H9 (cell line): ENCODE measurements around the gene GALNT13. TPM values are rescaled to one million over a fixed set of nuclear protein-coding genes. Genes with fewer than 3 reads are reported as not detected.

ENCODE experiments used
- DNase-seq: peaks from one replicate; pipeline ENCODE4 v3.0.0-alpha.2; 2017
- H2AFZ ChIP-seq: one replicate; pipeline ENCODE4 v1.6.1; 2013; ENCODE audit warnings: mild to moderate bottlenecking, low read length, control low read depth, moderate library complexity
- H2AK5ac ChIP-seq: 2 replicates; pipeline ENCODE4 v1.6.1; 2013; ENCODE audit warnings: low read length, control low read depth, mixed read lengths; ENCODE audit not compliant: insufficient read length
- H2BK120ac ChIP-seq: one replicate; pipeline ENCODE4 v1.6.1; 2013; ENCODE audit warnings: low read depth, mild to moderate bottlenecking, low read length, control low read depth, inconsistent platforms; ENCODE audit not compliant: poor library complexity, severe bottlenecking
- H2BK12ac ChIP-seq: 2 replicates; pipeline ENCODE4 v1.6.1; 2013; ENCODE audit warnings: low read length, control low read depth, mixed read lengths, low read depth; ENCODE audit not compliant: insufficient read length
- H2BK15ac ChIP-seq: 2 replicates; pipeline ENCODE4 v1.6.1; 2013; ENCODE audit warnings: low read depth, low read length, control low read depth
- H2BK20ac ChIP-seq: one replicate; pipeline ENCODE4 v1.6.1; 2013; ENCODE audit warnings: low read depth, mild to moderate bottlenecking, low read length, control low read depth, inconsistent platforms; ENCODE audit not compliant: poor library complexity, severe bottlenecking
- H2BK5ac ChIP-seq: 2 replicates; pipeline ENCODE4 v1.6.1; 2013; ENCODE audit warnings: low read length, control low read depth, mixed read lengths; ENCODE audit not compliant: insufficient read length
- H3K14ac ChIP-seq: 2 replicates; pipeline ENCODE4 v1.6.1; 2013; ENCODE audit warnings: low read length, control low read depth; ENCODE audit not compliant: insufficient read depth
- H3K18ac ChIP-seq: 2 replicates; pipeline ENCODE4 v1.6.1; 2013; ENCODE audit warnings: low read depth, mild to moderate bottlenecking, mixed read lengths, low read length, control low read depth; ENCODE audit not compliant: insufficient read length
- H3K23ac ChIP-seq: 2 replicates; pipeline ENCODE4 v1.6.1; 2013; ENCODE audit warnings: low read length, control low read depth, mixed read lengths, low read depth; ENCODE audit not compliant: insufficient read length
- H3K23me2 ChIP-seq: 2 replicates; pipeline ENCODE4 v1.6.1; 2013; ENCODE audit warnings: low read depth, mild to moderate bottlenecking, mixed read lengths, low read length, control low read depth; ENCODE audit not compliant: insufficient read length, poor library complexity, severe bottlenecking
- H3K27ac ChIP-seq: 2 replicates; pipeline ENCODE4 v1.5.1; 2013; ENCODE audit warnings: low read length, control low read depth, mixed read lengths, low read depth; ENCODE audit not compliant: insufficient read length
- H3K27me3 ChIP-seq: 2 replicates; pipeline ENCODE4 v1.6.1; 2013; ENCODE audit warnings: low read length, control low read depth, inconsistent platforms; ENCODE audit not compliant: insufficient read depth
- H3K4ac ChIP-seq: 2 replicates; pipeline ENCODE4 v1.6.1; 2013; ENCODE audit warnings: low read depth, mild to moderate bottlenecking, control low read depth, inconsistent platforms, low read length, moderate library complexity
- H3K4me1 ChIP-seq: 2 replicates; pipeline ENCODE4 v1.6.1; 2013; ENCODE audit warnings: low read length, control low read depth, inconsistent platforms; ENCODE audit not compliant: insufficient read depth
- H3K4me2 ChIP-seq: 2 replicates; pipeline ENCODE4 v1.6.1; 2013; ENCODE audit warnings: low read length, control low read depth, mixed read lengths; ENCODE audit not compliant: insufficient read length, insufficient read depth
- H3K56ac ChIP-seq: 2 replicates; pipeline ENCODE4 v1.6.1; 2013; ENCODE audit warnings: low read depth, mild to moderate bottlenecking, mixed read lengths, low read length, control low read depth; ENCODE audit not compliant: insufficient read length
- H3K79me1 ChIP-seq: 2 replicates; pipeline ENCODE4 v1.6.1; 2013; ENCODE audit warnings: low read depth, mild to moderate bottlenecking, moderate library complexity, low read length, control low read depth, inconsistent platforms; ENCODE audit not compliant: insufficient read depth, poor library complexity, severe bottlenecking
- H3K79me2 ChIP-seq: 2 replicates; pipeline ENCODE4 v1.6.1; 2013; ENCODE audit warnings: low read length, control low read depth, inconsistent platforms; ENCODE audit not compliant: insufficient read depth
- H3K9ac ChIP-seq: 2 replicates; pipeline ENCODE4 v1.6.1; 2013; ENCODE audit warnings: low read length, control low read depth, mixed read lengths; ENCODE audit not compliant: insufficient read length; ENCODE audit errors: extremely low read depth
- H3K9me3 ChIP-seq: one replicate; pipeline ENCODE4 v1.6.1; 2013; ENCODE audit warnings: low read depth, low read length, inconsistent platforms; ENCODE audit not compliant: control insufficient read depth
- H3T11ph ChIP-seq: one replicate; pipeline ENCODE4 v1.6.1; 2013; ENCODE audit warnings: mild to moderate bottlenecking, low read length, control low read depth, inconsistent platforms
- H4K20me1 ChIP-seq: one replicate; pipeline ENCODE4 v1.6.1; 2013; ENCODE audit not compliant: control insufficient read depth, insufficient read length, insufficient read depth
- H4K5ac ChIP-seq: 2 replicates; pipeline ENCODE4 v1.6.1; 2013; ENCODE audit warnings: low read depth, mild to moderate bottlenecking, mixed read lengths, low read length, control low read depth; ENCODE audit not compliant: insufficient read length
- H4K8ac ChIP-seq: replicated peaks from 2 replicates; pipeline ENCODE4 v1.6.1; 2013; ENCODE audit warnings: low read length, control low read depth, mixed read lengths, low read depth; ENCODE audit not compliant: insufficient read length
- H4K91ac ChIP-seq: 2 replicates; pipeline ENCODE4 v1.6.1; 2013; ENCODE audit warnings: low read depth, mild to moderate bottlenecking, moderate library complexity, mixed read lengths, low read length, control low read depth; ENCODE audit not compliant: insufficient read length
- H3K27ac Mint-ChIP-seq, 3 experiments: 2 replicates in 2 of 3; 3 replicates in 1 of 3; pipeline ENCODE4 v1.8.0; 2020 to 2021; ENCODE audit warnings: mixed read lengths in 3 of 3, mild to moderate bottlenecking in 1 of 3, moderate library complexity in 1 of 3
- H3K27me3 Mint-ChIP-seq: 2 replicates; pipeline ENCODE4 v1.8.0; 2021; ENCODE audit warnings: low read depth, mild to moderate bottlenecking, moderate library complexity, mixed read lengths
- H3K36me3 Mint-ChIP-seq, 3 experiments: 2 replicates in 2 of 3; 3 replicates in 1 of 3; pipeline ENCODE4 v1.8.0; 2020 to 2021; ENCODE audit warnings: low read depth in 3 of 3, mixed read lengths in 3 of 3; ENCODE audit not compliant: insufficient read depth in 1 of 3
- H3K4me1 Mint-ChIP-seq, 2 experiments: 2 replicates each; pipeline ENCODE4 v1.8.0; 2020; ENCODE audit warnings: mixed read lengths in 2 of 2
- H3K4me3 Mint-ChIP-seq, 2 experiments: 2 replicates in 1 of 2; 3 replicates in 1 of 2; pipeline ENCODE4 v1.8.0; 2020 to 2021; ENCODE audit warnings: mild to moderate bottlenecking in 2 of 2, mixed read lengths in 2 of 2, moderate library complexity in 1 of 2
- H3K9me3 Mint-ChIP-seq, 2 experiments: 2 replicates in 1 of 2; 3 replicates in 1 of 2; pipeline ENCODE4 v1.8.0; 2020; ENCODE audit warnings: mild to moderate bottlenecking in 2 of 2, mixed read lengths in 2 of 2, moderate library complexity in 1 of 2
- WGBS: extraction: QIAGEN DNeasy Blood & Tissue Kit; methylation state at CpG from one replicate; pipeline ENCODE4 v1.1.7; 2013; ENCODE audit warnings: missing lambda C conversion rate, low lambda C conversion rate, mixed read lengths; ENCODE audit not compliant: insufficient read length; ENCODE audit errors: extremely low coverage; 5-methylcytosine and 5-hydroxymethylcytosine counted together
- total RNA-seq: library from RNA; stranded (reverse); gene quantifications from 2 replicates; pipeline ENCODE4 v1.2.1, GENCODE V29; 2021
- TF ChIP-seq, protein P1 (sequence below): fragments of 200-600 bp; sonication (generic); conservative IDR thresholded peaks from 3 replicates; pipeline ENCODE4 v1.8.0; 2021; ENCODE audit warnings: antibody characterized with exemption, mild to moderate bottlenecking

Gene GALNT13
- total RNA-seq, 1 experiment from 2014 or later: 6.6 TPM

DNA sequence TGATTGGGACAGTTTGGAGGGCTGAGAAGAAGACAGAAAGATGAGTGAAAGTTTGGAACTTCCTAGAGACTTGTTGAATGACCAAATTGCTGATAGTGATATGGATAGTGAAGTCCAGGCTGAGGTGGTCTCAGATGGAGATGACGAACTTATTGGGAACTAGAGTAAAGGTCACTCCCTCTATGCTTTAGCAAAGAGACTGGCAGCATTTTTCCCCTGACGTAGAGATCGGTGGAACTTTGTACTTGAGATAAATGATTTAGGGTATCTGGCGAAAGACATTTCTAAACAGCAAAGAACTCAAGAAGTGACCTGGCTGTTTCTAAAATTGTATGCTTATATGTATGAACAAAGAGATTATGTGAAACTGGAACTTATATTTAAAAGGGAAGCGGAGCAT is 605.6 kb downstream of the GALNT13 start:
- H2AK5ac ChIP-seq: no peak overlapping the region
- H3K23me2 ChIP-seq: no peaks in the 10 kb centered on the region
- H4K91ac ChIP-seq: no peak overlapping the region
- no peak overlapping the region for H2BK5ac ChIP-seq
- no peak for DNase-seq
- no peaks in the 10 kb centered on the region for H3K79me2 ChIP-seq
- no peak overlapping the region for H3K27ac Mint-ChIP-seq
- no peak overlapping the region for H3K4me2 ChIP-seq
- no peak overlapping the region for H3T11ph ChIP-seq
- H3K4me1 ChIP-seq: peaks cover 3% of the 10 kb centered on the region; the same call in 1 of the 2 replicates
- no peaks in the 10 kb centered on the region for H3K9me3 ChIP-seq
- H2BK20ac ChIP-seq: no peak overlapping the region
- no peak overlapping the region for H4K8ac ChIP-seq
- H3K36me3 Mint-ChIP-seq: peaks cover 0 to 11% (median 2%) of the 10 kb centered on the region in 3 experiments; a peak in 1 of 7 replicates
- H3K14ac ChIP-seq: no peak overlapping the region
- H3K9me3 Mint-ChIP-seq: peaks cover 0 to 15% of the 10 kb centered on the region in 2 experiments; a peak in 4 of 5 replicates
- no peak overlapping the region for H4K5ac ChIP-seq
- no peaks in the 10 kb centered on the region for H3K79me1 ChIP-seq
- no peak overlapping the region for H3K9ac ChIP-seq
- WGBS: no CpG with 5 or more reads among the region's 5 CpGs
- H2BK12ac ChIP-seq: no peak overlapping the region
- H2BK15ac ChIP-seq: no peak overlapping the region
- no peak overlapping the region for H3K56ac ChIP-seq
- no peak overlapping the region for H3K4me3 Mint-ChIP-seq
- no peak overlapping the region for H3K27ac ChIP-seq
- no peak overlapping the region for H3K18ac ChIP-seq
- H3K4me1 Mint-ChIP-seq: peaks cover 13 to 16% of the 10 kb centered on the region in 2 experiments
- no peak overlapping the region for H3K4ac ChIP-seq
- H2AFZ ChIP-seq: no peak overlapping the region
- H3K27me3 Mint-ChIP-seq: no peaks in the 10 kb centered on the region
- H2BK120ac ChIP-seq: no peak overlapping the region
- TF ChIP-seq, protein P1, sequence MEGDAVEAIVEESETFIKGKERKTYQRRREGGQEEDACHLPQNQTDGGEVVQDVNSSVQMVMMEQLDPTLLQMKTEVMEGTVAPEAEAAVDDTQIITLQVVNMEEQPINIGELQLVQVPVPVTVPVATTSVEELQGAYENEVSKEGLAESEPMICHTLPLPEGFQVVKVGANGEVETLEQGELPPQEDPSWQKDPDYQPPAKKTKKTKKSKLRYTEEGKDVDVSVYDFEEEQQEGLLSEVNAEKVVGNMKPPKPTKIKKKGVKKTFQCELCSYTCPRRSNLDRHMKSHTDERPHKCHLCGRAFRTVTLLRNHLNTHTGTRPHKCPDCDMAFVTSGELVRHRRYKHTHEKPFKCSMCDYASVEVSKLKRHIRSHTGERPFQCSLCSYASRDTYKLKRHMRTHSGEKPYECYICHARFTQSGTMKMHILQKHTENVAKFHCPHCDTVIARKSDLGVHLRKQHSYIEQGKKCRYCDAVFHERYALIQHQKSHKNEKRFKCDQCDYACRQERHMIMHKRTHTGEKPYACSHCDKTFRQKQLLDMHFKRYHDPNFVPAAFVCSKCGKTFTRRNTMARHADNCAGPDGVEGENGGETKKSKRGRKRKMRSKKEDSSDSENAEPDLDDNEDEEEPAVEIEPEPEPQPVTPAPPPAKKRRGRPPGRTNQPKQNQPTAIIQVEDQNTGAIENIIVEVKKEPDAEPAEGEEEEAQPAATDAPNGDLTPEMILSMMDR: no peak
- H3K27me3 ChIP-seq: no peaks in the 10 kb centered on the region
- no peaks in the 10 kb centered on the region for H4K20me1 ChIP-seq
- no peak overlapping the region for H3K23ac ChIP-seq
